ENCODE measurements around the gene ACTR3.

- no peak for TF ChIP-seq CTCF (IDR thresholded peaks at IDR 0.05; ENCODE audit: poor library complexity, severe bottlenecking)
- TF ChIP-seq EZH2 (IDR thresholded peaks at IDR 0.05; ENCODE audit: borderline replicate concordance, insufficient read depth, low read length, poor library complexity, severe bottlenecking), result no peak
- TF ChIP-seq REST (IDR thresholded peaks at IDR 0.05; ENCODE audit: borderline replicate concordance), result no peak
- no peak for TF ChIP-seq SMC3 (conservative IDR thresholded peaks at IDR 0.05; ENCODE audit: poor library complexity)
- TF ChIP-seq POLR2AphosphoS5 (IDR thresholded peaks at IDR 0.05), result no peak
- TF ChIP-seq MXI1 (conservative IDR thresholded peaks at IDR 0.05; ENCODE audit: poor library complexity, severe bottlenecking), result no peak
- TF ChIP-seq RAD21 (conservative IDR thresholded peaks at IDR 0.05), result no peak
- TF ChIP-seq TAF1 (IDR thresholded peaks at IDR 0.05; ENCODE audit: low read depth), result no peak
Observed at GRCh38 chr2:113867571-113867970, 22.3 kb upstream of the ACTR3 start.

Measured in neural cell (in vitro differentiated cells).